Prostate gland (tissue), 2 donors: ENCODE measurements around the gene ZNF248. TPM values are rescaled to one million over a fixed set of nuclear protein-coding genes. Genes with fewer than 3 reads are reported as not detected.

Experiments
- DNase-seq: peaks from one replicate; pipeline ENCODE4 v3.0.0-alpha.2; 2019; ENCODE audit warnings: low spot score
- H3K27ac ChIP-seq, 2 donors: fragments of 200-600 bp; sonication (generic); 2 replicates each; pipeline ENCODE4 v1.5.1; 2017 to 2019
- H3K27me3 ChIP-seq: fragments of 200-600 bp; sonication (generic); replicated peaks from 2 replicates; pipeline ENCODE4 v1.5.1; 2019; ENCODE audit not compliant: insufficient read depth
- H3K36me3 ChIP-seq, 2 donors: fragments of 200-600 bp; sonication (generic); 1 replicate in 1 of 2; 2 replicates in 1 of 2; pipeline versions ENCODE4 v1.5.1 to v1.8.1; 2017 to 2019
- H3K4me1 ChIP-seq: fragments of 200-600 bp; sonication (generic); replicated peaks from 2 replicates; pipeline ENCODE4 v1.5.1; 2019
- H3K4me3 ChIP-seq, 2 donors: fragments of 200-600 bp; sonication (generic); 2 replicates each; pipeline ENCODE4 v1.5.1; 2017 to 2019
- H3K9me3 ChIP-seq: fragments of 200-600 bp; sonication (generic); 2 replicates; pipeline ENCODE4 v1.5.1; 2017
- CTCF ChIP-seq, 4 experiments: fragments of 200-600 bp in 2 of 4; fragments of 450-650 bp in 2 of 4; sonication (generic) in 2 of 4; IDR thresholded peaks; 1 replicate in 3 of 4; 2 replicates in 1 of 4; pipeline ENCODE4 v1.5.1; 2016 to 2019; ENCODE audit warnings: antibody characterized with exemption in 4 of 4, mild to moderate bottlenecking in 2 of 4, moderate library complexity in 2 of 4
- POLR2A ChIP-seq: fragments of 450-650 bp; IDR thresholded peaks from one replicate; pipeline ENCODE4 v1.6.1; 2016; ENCODE audit warnings: antibody characterized with exemption, mild to moderate bottlenecking
- POLR2AphosphoS5 ChIP-seq: sonication (generic); formaldehyde crosslinking; IDR thresholded peaks from one replicate; pipeline ENCODE4 v1.6.1; 2017; ENCODE audit warnings: antibody characterized with exemption
- WGBS: methylation state at CpG from one replicate; pipeline ENCODE4 v1.1.5; 2018; 5-methylcytosine and 5-hydroxymethylcytosine counted together
- intact Hi-C: fragments of 100-400 bp; cut with DNase I; formaldehyde crosslinking; loops from one replicate; pipeline ENCODE4 v1.14.2; 2022
- total RNA-seq, 2 donors: library from RNA; depleted of rRNA; stranded (reverse); fragments of >200 nt; gene quantifications; one replicate each; pipeline ENCODE4 v1.1.0, GENCODE V29; 2016

The ZNF248 gene
- total RNA-seq, 2 donors from 2014 or later = 12.3 to 18.2 TPM

- no peak for DNase-seq
- 87% methylated on average over 1 of the region's 1 CpG for WGBS
- intact Hi-C loops = no loop called here
- Histone ChIP-seq H3K9me3 (no peaks in the 10 kb centered on the region), H3K27me3 (no peaks in the 10 kb centered on the region), H3K36me3 (no peaks in the 10 kb centered on the region), H3K4me3 (no peak overlapping the region), H3K4me1 (no peaks in the 10 kb centered on the region), H3K27ac (no peak overlapping the region)
- no peak for TF ChIP-seq POLR2AphosphoS5
- TF ChIP-seq CTCF (IDR thresholded peaks at IDR 0.05) = no peak
- TF ChIP-seq POLR2A = no peak
Measured at GRCh38 chr10:37812290-37812689, 45.1 kb downstream of the ZNF248 start.

DNA sequence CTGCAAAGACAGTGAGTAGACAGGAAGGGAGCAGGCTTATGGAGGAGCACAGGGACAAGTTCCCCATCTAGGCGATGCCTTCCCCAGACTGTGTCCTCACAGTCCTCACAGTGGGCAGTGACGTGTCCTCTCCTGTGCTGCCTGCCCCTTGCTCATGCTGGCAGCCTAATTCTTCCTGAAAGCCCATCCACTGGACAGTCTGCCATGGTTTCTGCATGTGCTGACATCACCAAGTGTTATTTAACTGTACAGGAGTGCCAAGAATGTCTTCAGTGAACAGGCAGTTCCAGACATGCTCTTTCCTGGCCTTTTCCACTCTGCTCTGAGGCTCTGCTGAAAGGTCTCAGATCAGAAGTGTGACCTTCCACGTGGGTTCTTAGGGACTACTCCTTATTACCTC lies 54.1 kb downstream of the ZNF248 start:
- H3K27me3 ChIP-seq = no peaks in the 10 kb centered on the region
- no peaks in the 10 kb centered on the region for H3K9me3 ChIP-seq
- no peaks in the 10 kb centered on the region for H3K4me1 ChIP-seq
- WGBS = 50% methylated on average over 3 of the region's 3 CpGs
- no peak overlapping the region for H3K4me3 ChIP-seq
- H3K27ac ChIP-seq = no peak overlapping the region
- no peak for TF ChIP-seq POLR2A
- no peak for TF ChIP-seq CTCF (IDR thresholded peaks at IDR 0.05)
- TF ChIP-seq POLR2AphosphoS5 = no peak
- intact Hi-C loops = no loop called here
- no peaks in the 10 kb centered on the region for H3K36me3 ChIP-seq
- DNase-seq = no peak

GRCh38 chr10:37801557-37801956 lies 55.9 kb downstream of the ZNF248 start:
- Histone ChIP-seq H3K4me3 (no peak overlapping the region), H3K36me3 (no peaks in the 10 kb centered on the region), H3K9me3 (no peaks in the 10 kb centered on the region), H3K27ac (no peak overlapping the region), H3K4me1 (no peaks in the 10 kb centered on the region), H3K27me3 (no peaks in the 10 kb centered on the region)
- intact Hi-C loops = no loop called here
- DNase-seq = no peak
- TF ChIP-seq CTCF (IDR thresholded peaks at IDR 0.05) = no peak
- TF ChIP-seq POLR2A = no peak
- no peak for TF ChIP-seq POLR2AphosphoS5

DNA sequence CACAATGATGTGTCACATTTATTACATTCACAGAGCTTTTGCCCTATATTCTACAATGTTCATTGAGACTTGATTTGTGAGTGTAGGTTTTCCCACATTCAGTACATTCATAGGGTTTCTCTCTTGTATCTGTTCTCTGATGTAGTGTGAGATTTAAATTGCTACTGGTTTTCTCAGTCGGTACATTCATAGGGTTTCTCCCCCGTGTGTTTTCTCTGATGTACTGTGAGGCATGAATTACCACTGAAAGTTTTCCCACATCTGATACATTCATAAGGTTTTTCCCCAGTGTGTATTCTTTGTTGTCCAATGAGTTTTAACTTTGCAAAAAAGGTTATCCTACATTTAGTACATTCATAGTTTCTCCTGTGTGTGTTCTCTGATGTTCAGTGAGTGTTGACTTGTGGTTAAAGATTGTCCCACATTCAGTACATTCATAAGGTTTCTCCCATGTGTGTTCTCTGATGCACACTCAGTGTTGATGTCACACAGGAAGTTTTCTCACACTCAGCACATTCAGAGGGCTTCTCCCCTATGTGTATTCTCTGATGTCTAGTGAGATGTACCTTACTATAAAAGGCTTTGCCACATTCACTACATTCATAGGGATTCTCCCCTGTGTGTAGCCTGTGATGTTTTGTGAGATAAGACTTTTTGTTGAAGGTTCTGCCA lies 63.0 kb downstream of the ZNF248 start:
- H3K4me3 ChIP-seq = no peak overlapping the region
- no peak overlapping the region for H3K27ac ChIP-seq
- TF ChIP-seq CTCF (IDR thresholded peaks at IDR 0.05) (no peak), POLR2A (no peak), POLR2AphosphoS5 (no peak)
- H3K27me3 ChIP-seq = no peaks in the 10 kb centered on the region
- 84% methylated on average over 2 of the region's 2 CpGs for whole genome bisulfite sequencing
- H3K4me1 ChIP-seq = no peaks in the 10 kb centered on the region
- H3K36me3 ChIP-seq = no peaks in the 10 kb centered on the region
- no peak for DNase-seq
- intact Hi-C loops = no loop called here
- H3K9me3 ChIP-seq = no peaks in the 10 kb centered on the region

DNA sequence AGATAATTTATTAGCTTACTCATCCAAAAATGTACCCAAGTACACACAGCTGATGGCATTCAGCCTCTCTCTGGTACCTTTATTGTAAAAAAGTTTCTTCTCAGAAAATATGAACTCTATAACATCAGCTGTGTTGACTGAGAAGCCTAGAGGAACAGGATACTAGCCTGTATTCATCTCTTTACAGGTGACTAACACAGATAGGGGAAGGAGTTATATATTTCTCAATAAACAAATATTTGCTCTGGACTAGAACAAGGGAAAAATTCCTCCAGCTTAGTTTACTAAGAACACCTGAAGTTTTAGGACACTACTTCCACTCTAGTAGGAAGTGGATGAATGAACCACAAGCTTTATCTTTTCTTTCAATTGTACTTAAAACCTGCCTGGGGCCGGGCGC lies 67.8 kb downstream of the ZNF248 start:
- no peak for DNase-seq
- Histone ChIP-seq H3K36me3 (no peaks in the 10 kb centered on the region), H3K4me1 (no peaks in the 10 kb centered on the region), H3K4me3 (no peak overlapping the region), H3K9me3 (no peaks in the 10 kb centered on the region), H3K27me3 (no peaks in the 10 kb centered on the region), H3K27ac (no peak overlapping the region)
- WGBS = 62% methylated on average over 2 of the region's 2 CpGs
- no peak for TF ChIP-seq CTCF (IDR thresholded peaks at IDR 0.05)
- no peak for TF ChIP-seq POLR2AphosphoS5
- TF ChIP-seq POLR2A = no peak
- intact Hi-C loops = no loop called here
